HG03095 (cell line): ENCODE data around the gene RAI1.

Experiments
- ATAC-seq: cut with Tn5 transposase; IDR thresholded peaks from one replicate; pipeline ENCODE4 v1.9.1; 2021; ENCODE audit warnings: moderate library complexity; ENCODE audit not compliant: unreplicated experiment

RAI1 gene

GRCh38 chr17:17824783-17825614 is 143.7 kb downstream of the RAI1 start:
- ATAC-seq = no peak

- ATAC-seq = no peak
Observed at GRCh38 chr17:17826342-17826713, 145.1 kb downstream of the RAI1 start.

GRCh38 chr17:17826942-17827785 is 145.9 kb downstream of the RAI1 start:
- ATAC-seq = no peak

DNA sequence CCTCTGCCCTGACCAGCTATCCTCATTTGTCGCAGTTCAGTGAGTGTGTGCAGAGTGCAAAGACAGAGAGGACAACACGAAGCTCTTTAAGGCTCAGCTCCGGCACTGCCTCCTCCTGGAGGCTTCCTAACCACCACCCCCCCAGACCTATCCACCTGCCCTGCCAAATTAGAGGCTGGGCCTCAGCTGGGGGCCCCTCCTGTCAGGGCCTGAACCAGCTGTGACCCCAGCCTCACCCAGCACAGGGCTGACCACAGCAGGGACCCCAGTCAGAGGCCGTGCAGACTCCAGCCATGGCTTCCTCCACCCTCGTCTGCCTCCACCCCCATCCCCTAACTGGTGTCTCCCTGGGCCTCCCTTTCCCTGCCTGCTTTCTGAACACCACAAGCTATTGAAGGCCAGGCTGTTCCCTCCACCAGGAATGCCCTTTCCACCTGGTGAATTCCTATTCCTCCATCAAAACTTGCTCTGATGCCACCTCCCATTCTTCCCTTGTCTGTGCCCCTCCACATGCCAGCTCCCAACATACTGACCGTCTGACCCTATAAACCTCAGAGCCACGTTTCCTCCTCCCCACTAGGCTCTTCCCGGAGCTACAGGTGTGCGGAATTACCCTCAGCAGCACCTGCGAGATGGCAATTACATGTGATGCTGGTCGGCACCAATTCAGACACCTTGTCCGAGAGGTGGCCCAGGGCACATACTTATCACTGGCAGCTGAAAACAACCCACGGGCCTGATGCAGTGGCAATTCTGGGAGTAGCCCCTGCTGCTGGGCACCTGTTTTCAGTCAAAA is 146.8 kb downstream of the RAI1 start:
- ATAC-seq = no peak

DNA sequence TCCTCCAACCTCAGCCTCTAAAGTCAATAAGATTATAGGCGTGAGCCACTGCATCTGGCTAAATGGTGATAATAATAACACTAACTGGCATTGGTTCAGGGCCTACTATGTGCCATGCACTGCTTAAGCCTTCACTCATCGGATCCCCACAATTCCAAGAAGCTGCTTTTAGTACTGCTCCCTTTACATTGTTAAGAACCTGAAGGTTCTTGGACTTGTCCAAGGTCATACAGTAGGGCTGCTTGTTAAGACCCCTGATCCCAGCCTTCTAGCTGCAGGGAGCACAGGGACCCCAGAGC is 149.0 kb downstream of the RAI1 start:
- no peak for ATAC-seq

GRCh38 chr17:17830740-17831207 is 149.5 kb downstream of the RAI1 start:
- ATAC-seq = no peak

GRCh38 chr17:17831208-17832031 is 150.2 kb downstream of the RAI1 start:
- ATAC-seq = no peak

- ATAC-seq = no peak
Observed at GRCh38 chr17:17832032-17832363, 150.7 kb downstream of the RAI1 start.

DNA sequence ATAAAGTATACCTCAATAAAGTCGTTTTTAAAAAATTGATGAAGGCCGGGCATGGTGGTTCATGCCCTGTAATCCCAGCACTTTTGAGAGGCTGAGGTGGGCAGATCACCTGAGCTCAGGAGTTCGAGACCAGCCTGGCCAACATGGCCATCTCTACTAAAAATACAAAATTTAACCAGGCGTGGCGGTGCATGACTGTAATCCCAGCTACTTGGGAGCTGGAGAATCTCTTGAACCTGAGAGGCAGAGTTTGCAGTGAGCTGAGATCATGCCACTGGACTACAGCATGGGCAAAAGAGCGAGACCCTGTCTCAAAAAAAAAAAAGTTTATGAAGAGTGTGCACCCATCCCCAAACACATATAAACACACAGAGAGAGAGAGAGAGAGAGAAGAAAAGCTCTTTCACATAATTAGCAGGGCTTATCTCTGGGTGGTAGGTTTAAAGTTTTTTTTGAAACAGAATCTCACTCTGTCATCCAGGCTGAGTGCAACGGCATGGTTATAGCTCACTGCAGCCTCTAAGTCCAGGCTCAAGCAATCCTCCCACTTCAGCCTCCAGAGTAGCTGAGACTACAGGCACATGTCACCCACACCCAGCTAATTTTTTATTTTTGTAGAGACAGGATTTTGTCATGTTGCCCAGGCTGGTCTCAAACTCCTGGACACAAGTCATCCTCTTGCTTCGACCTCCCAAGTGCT is 152.6 kb downstream of the RAI1 start:
- no peak for ATAC-seq

DNA sequence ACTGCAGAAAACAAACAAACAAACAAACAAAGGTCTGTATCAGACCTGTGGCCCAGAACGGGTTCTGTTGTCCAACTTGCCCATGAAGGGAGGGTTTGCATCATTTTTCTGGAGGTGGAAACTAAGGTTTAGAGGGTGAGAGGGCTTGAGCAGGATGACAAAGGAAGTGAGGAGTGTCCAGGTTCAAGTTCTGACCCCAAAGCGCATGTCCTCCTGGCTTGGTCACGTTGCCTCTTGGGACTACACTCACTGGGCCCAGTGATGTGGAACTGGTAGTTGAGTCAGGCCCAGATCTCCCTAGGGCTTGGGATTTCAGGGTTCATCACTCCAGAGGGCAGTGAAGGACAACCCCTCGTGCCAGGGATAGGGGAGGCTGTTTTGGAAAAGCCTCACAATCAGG is 153.7 kb downstream of the RAI1 start:
- ATAC-seq = no peak

DNA sequence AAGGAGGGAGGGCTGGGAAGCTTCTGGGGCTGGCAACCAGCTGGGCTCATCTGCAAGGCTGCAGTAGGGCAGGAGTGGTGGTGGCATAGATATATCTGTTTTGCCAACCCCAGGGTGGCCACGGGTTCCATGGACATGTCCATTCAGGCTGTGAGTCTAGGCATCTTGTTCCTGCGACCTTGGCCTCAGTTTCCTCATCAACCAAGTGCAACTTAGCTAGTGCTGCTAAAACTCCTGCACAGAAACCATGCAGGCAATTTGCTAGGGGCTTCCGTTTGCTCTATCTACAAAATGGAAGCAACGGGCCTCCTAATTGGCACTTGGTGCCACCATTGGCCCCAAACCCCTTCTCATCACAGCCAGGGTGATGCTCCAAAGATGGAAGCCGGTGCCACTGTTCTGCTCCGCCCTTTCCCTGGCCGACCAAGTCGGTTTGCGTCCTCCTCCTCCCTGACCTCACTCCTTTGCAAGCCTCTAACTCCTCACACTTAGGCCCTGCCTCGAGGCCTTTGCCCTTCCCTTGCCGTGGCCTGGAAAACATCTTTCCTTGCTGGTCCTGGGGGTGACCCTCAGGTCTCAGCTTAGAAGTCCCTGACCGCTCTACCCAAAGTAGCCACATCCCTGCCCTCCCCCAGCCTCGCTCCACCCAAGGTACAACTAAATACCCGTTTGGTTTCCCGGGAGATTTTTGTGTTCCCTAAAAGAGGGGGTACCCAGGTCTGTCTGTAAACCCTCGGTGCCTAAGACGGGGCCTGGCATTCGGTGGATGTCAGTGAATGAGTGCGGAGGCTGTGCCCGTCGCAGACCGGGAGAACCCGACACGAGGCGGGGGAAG is 154.4 kb downstream of the RAI1 start:
- ATAC-seq = no peak

DNA sequence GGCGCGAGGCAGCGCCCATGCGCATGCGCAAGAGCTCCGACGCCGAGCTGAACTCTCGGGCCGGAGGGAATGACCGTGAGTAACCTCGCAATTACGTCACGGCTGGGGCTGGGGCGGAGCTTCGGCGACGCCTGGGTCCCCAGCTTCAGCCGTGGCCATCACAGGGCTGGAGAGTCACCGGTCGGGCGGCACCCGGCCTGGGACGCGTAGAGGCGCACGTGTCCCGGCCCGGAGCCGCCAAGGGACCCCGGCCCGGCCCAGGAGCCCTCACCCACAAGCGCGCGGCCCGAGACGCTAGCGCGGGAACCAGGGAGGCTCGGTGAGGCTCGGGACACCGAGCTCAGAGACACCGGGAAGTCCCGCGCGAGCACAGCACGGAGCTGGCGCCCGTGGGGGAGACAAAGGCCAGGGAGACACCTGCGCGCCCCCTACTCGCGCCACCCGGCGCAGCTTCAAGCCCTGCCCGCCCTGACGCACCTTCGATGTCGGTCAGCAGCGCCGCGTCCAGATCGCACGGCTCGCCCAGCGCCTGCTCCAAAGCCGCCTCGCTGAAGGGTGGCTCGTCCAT is 155.1 kb downstream of the RAI1 start:
- peak; percentile 43 for ATAC-seq

- ATAC-seq = peak; percentile 28
Observed at GRCh38 chr17:17836818-17837379, 155.6 kb downstream of the RAI1 start, which contains the start of gene SREBF1. Gene SREBF1 (minus strand): TSS chr17:17836986. CDS start chr17:17836817, 169 bp downstream.

DNA sequence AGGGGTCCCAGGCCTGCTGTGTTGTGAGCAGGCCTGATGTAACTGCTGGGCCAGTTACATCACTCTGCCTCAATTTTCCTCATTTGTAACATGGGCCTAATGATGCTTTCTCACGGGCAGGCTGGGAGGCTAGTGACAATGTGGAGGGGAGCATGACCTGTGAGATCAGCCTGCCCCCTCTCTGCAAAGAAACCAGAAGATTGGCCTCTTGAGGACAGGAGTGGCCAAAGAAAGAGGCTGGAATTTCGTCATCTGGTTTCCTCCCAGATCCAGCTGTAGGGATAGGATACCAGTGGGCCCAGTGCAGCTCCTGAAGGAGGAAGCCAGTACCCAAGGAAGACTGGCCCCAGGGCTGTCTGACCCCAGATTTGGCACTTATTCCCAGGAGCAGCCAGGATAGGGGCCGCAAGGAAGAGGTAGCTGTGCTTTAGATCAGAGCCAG is 156.1 kb downstream of the RAI1 start:
- no peak for ATAC-seq

GRCh38 chr17:17837966-17838962 is 157.0 kb downstream of the RAI1 start:
- no peak for ATAC-seq

DNA sequence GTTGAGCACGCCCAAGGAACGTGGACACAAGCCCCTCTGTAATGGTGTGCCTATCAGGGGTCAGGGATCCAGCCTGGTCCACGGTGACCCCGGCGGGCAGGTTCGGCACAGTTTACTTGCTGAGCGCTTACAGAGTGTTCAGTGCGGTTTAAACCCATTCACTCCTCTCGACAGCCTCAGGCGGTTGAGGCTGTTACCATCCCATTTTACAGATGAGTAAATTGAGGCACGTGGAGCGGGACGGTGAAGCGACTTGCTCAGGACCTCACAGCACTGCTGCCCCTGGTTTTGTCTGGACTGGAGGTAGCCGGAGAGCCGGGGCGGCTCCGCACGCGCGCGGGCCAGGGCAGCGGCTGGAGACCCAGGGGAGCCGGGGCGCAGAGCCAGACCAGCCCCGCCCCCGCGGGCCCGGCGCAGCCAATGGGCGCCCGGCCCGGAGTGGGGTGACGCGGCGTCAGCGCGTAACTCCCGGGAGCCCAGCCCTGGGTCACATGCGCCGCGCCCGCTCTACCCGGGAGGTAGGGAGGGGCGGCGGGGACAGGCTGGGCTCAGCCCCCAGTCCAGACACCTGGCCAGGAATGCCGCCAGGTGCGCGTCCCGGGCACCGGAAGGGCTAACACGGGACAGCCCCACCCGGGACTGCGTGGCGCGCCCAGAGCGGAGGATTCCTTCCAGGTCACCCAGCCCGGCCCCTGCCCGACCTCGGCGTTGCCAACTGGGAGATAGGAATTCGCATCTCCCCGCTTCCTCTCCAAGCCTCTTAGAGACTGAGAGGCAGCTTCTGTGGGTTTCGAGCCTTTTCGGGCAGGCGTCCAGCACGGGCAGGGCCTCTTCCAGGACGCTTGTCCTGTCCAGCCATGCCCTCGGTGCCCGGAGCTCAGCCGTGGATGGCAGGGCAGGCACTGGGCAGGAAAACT is 158.8 kb downstream of the RAI1 start:
- peak; percentile 49 for ATAC-seq
